CD14-positive monocyte (primary cell): Measurements from ENCODE around the gene GRM8. TPM values are rescaled to one million over a fixed set of nuclear protein-coding genes. Genes with fewer than 3 reads are reported as not detected.

ENCODE experiments used
- DNase-seq, 3 donors: peaks; one replicate each; pipeline ENCODE4 v3.0.0-alpha.2; 2011 to 2022
- H2AFZ ChIP-seq: 2 replicates; pipeline ENCODE4 v1.6.0; 2012; ENCODE audit warnings: mild to moderate bottlenecking, low read depth, low read length, inconsistent platforms; ENCODE audit not compliant: insufficient read depth, poor library complexity, severe bottlenecking
- H3K27ac ChIP-seq, 2 donors: 1 replicate in 1 of 2; 2 replicates in 1 of 2; pipeline ENCODE4 v1.5.1; 2012 to 2013; ENCODE audit warnings: low read length in 2 of 2, control low read depth in 1 of 2, inconsistent platforms in 1 of 2, low read depth in 1 of 2, mild to moderate bottlenecking in 1 of 2
- H3K27me3 ChIP-seq, 2 donors: one replicate each; pipeline versions ENCODE4 v1.6.0 to v1.6.1; 2011 to 2013; ENCODE audit warnings: low read length in 2 of 2; ENCODE audit not compliant: control insufficient read depth in 2 of 2, insufficient read depth in 2 of 2
- H3K36me3 ChIP-seq, 2 donors: replicated peaks in 1 of 2; 1 replicate in 1 of 2; 2 replicates in 1 of 2; pipeline versions ENCODE4 v1.5.1 to v1.6.1; 2012 to 2013; ENCODE audit warnings: low read length in 2 of 2, control low read depth in 1 of 2, inconsistent platforms in 1 of 2, mild to moderate bottlenecking in 1 of 2; ENCODE audit not compliant: insufficient read depth in 2 of 2, control insufficient read depth in 1 of 2
- H3K4me1 ChIP-seq, 2 donors: 1 replicate in 1 of 2; 2 replicates in 1 of 2; pipeline versions ENCODE4 v1.5.1 to v1.6.1; 2012 to 2013; ENCODE audit warnings: low read length in 2 of 2, control low read depth in 1 of 2, inconsistent platforms in 1 of 2, mild to moderate bottlenecking in 1 of 2, moderate library complexity in 1 of 2; ENCODE audit not compliant: insufficient read depth in 2 of 2, control insufficient read depth in 1 of 2
- H3K4me2 ChIP-seq: replicated peaks from 2 replicates; pipeline ENCODE3; 2012; ENCODE audit warnings: low read length, moderate library complexity, mild to moderate bottlenecking; ENCODE audit not compliant: poor library complexity, severe bottlenecking; ENCODE audit errors: extremely low read depth
- H3K4me3 ChIP-seq, 3 experiments: fragments of 200-600 bp in 1 of 3; sonication (generic) in 1 of 3; replicated peaks in 1 of 3; 1 replicate in 2 of 3; 2 replicates in 1 of 3; pipeline ENCODE4 v1.5.1; 2011 to 2013; ENCODE audit warnings: low read length in 3 of 3, mild to moderate bottlenecking in 3 of 3, control low read depth in 2 of 3, low read depth in 2 of 3, inconsistent platforms in 1 of 3, moderate library complexity in 1 of 3
- H3K79me2 ChIP-seq: 2 replicates; pipeline ENCODE4 v1.6.0; 2012; ENCODE audit warnings: mild to moderate bottlenecking, control low read depth, inconsistent platforms, low read length, moderate library complexity; ENCODE audit not compliant: insufficient read depth
- H3K9ac ChIP-seq: 2 replicates; pipeline ENCODE4 v1.6.0; 2017; ENCODE audit warnings: low read length, mild to moderate bottlenecking; ENCODE audit not compliant: insufficient read depth, poor library complexity, severe bottlenecking
- H3K9me3 ChIP-seq, 2 donors: replicated peaks in 1 of 2; 1 replicate in 1 of 2; 2 replicates in 1 of 2; pipeline versions ENCODE4 v1.5.1 to v1.6.1; 2012 to 2013; ENCODE audit warnings: low read length in 2 of 2, control low read depth in 1 of 2; ENCODE audit not compliant: control insufficient read depth in 1 of 2, insufficient read depth in 1 of 2
- H4K20me1 ChIP-seq: 2 replicates; pipeline ENCODE4 v1.6.0; 2012; ENCODE audit warnings: mild to moderate bottlenecking, low read length, control low read depth, moderate library complexity; ENCODE audit not compliant: insufficient read depth
- H3K27ac Mint-ChIP-seq, 7 donors: one replicate each; pipeline ENCODE4 v1.8.0; 2020; ENCODE audit warnings: mild to moderate bottlenecking in 7 of 7, mixed read lengths in 7 of 7, moderate library complexity in 6 of 7, inconsistent platforms in 2 of 7
- H3K27me3 Mint-ChIP-seq, 3 donors: one replicate each; pipeline ENCODE4 v1.8.0; 2021 to 2022; ENCODE audit warnings: low read depth in 3 of 3, mild to moderate bottlenecking in 3 of 3, mixed read lengths in 3 of 3, moderate library complexity in 3 of 3, inconsistent platforms in 1 of 3
- H3K36me3 Mint-ChIP-seq, 2 donors: one replicate each; pipeline ENCODE4 v1.8.0; 2020; ENCODE audit warnings: mixed read lengths in 2 of 2, inconsistent platforms in 1 of 2, mild to moderate bottlenecking in 1 of 2
- H3K4me1 Mint-ChIP-seq: one replicate; pipeline ENCODE4 v1.8.0; 2020; ENCODE audit warnings: mild to moderate bottlenecking, mixed read lengths
- H3K4me3 Mint-ChIP-seq, 2 donors: one replicate each; pipeline ENCODE4 v1.8.0; 2020; ENCODE audit warnings: mild to moderate bottlenecking in 2 of 2, mixed read lengths in 2 of 2, moderate library complexity in 1 of 2
- H3K9me3 Mint-ChIP-seq, 7 donors: one replicate each; pipeline ENCODE4 v1.8.0; 2020 to 2022; ENCODE audit warnings: mixed read lengths in 7 of 7, mild to moderate bottlenecking in 6 of 7, moderate library complexity in 6 of 7, inconsistent platforms in 2 of 7
- CTCF ChIP-seq: fragments of 200-600 bp; IDR thresholded peaks from one replicate; pipeline ENCODE4 v1.8.0; 2022; ENCODE audit warnings: antibody characterized with exemption, mild to moderate bottlenecking
- WGBS: methylation state at CpG from one replicate; pipeline ENCODE4 v1.1.5; 2013; ENCODE audit warnings: missing lambda C conversion rate; ENCODE audit not compliant: insufficient coverage; 5-methylcytosine and 5-hydroxymethylcytosine counted together
- intact Hi-C, 2 donors: fragments of 100-400 bp; cut with micrococcal nuclease; formaldehyde crosslinking; loops; one replicate each; pipeline versions ENCODE4 v1.15.0 to v1.15.1; 2023
- polyA plus RNA-seq, 3 donors: library from polyadenylated mRNA; depleted of rRNA in 1 of 3; unstranded in 2 of 3; stranded (reverse) in 1 of 3; fragments of 300-500 nt in 2 of 3; fragments of >200 nt in 1 of 3; fragmentation: Illumina TruSeq in 2 of 3; gene quantifications; 1 replicate in 2 of 3; 2 replicates in 1 of 3; pipeline ENCODE4 v1.2.3, GENCODE V29; 2012 to 2021

Gene GRM8
- polyA plus RNA-seq, 3 donors, result not detected

DNA sequence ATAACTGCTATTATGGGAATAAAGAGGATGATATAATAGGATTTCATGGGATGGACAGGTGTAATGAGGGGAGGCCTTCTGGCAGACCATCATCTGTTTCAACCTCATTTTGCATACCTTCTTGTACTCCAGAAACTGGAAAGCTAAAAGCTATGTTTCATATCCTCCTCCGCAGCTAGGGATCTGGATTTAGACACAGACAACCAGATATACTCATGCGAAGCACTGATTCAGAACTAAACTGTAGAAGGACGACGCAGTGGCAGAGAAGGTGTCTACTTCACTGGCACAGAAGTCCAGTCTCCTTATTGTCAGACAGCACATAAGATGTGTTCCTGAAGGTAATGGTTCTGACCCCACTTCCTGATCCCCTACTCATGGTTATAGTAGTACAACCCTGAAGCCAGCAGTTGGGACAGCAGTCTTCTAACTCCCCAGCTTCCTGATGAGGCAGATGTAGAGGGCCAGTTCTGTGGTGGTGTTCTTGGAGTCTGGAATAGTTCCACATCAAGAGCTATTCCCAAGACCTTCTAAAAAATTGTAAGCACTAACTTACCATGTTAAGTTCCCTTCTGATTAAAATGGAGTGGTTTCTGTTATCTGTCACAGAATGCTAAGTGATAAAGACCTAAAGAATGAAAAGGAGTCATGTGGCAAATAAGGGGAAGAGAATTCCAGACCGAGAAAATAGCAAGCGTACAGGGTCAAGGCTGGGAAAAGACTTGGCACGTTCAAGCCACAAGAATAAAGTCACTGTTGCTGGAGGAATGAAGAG lies 550.3 kb downstream of the GRM8 start:
- Mint-ChIP-seq H3K4me1 (peaks cover 19% of the 10 kb centered on the region), H3K27ac (no peak overlapping the region), H3K27me3 (no peaks in the 10 kb centered on the region), H3K9me3 (peaks cover 3 to 6% (median 5%) of the 10 kb centered on the region in 7 donors), H3K4me3 (peak overlapping the region in 1 of 2 donors; percentile 33), H3K36me3 (no peaks in the 10 kb centered on the region)
- Histone ChIP-seq H4K20me1 (no peaks in the 10 kb centered on the region), H3K9me3 (no peaks in the 10 kb centered on the region), H3K4me3 (no peak overlapping the region), H3K36me3 (no peaks in the 10 kb centered on the region), H2AFZ (no peak overlapping the region), H3K4me1 (peaks cover 10 to 15% of the 10 kb centered on the region in 2 donors), H3K27me3 (no peaks in the 10 kb centered on the region), H3K27ac (no peak overlapping the region), H3K79me2 (no peaks in the 10 kb centered on the region), H3K4me2 (no peak overlapping the region), H3K9ac (no peak overlapping the region)
- intact Hi-C loops, result no loop called here
- no peak for DNase-seq
- 90% methylated on average over 7 of the region's 7 CpGs for WGBS
- TF ChIP-seq CTCF, result no peak

DNA sequence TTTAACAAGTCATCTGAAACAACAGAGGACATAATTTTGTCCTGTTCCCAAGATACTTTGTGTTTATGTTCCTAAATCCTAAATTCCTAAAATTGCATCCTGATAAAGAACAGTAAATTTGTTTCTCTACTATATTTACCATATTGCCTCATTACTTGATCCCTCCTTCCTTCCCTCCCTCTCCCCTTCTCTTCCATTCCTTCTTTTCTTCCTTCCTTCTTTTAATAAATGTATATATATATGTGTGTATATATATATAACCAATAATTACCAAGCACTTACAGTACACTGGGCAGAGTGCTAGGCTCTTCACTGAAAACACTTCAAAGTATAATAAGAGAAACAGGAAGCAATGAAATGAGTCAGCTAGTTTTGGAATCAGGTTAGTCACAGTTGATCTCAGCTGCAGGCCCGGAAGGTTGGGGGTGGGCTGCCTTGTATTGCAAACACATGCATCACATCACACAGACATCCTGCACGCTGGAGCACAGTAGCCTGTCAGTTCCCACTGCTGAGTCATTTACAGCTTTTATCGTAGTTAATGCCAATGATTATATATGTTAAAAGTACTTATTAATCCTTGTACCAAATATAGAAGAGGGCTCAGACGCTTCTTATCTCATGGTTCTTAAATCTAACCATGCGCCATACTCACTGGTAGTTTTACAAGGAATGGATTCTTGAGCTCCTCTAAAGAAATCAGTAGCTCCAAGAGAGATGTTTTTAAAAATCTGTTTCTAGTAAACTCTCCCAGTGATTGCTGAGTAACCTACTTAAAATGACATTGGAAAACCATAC lies 551.7 kb downstream of the GRM8 start:
- Histone ChIP-seq H3K4me1 (peaks cover 20 to 24% of the 10 kb centered on the region in 2 donors), H2AFZ (peak overlapping the region; percentile 22), H3K4me3 (peak overlapping the region in 1 of 3 experiments; percentile 20), H3K27me3 (no peaks in the 10 kb centered on the region), H3K9ac (no peak overlapping the region), H3K9me3 (no peaks in the 10 kb centered on the region), H3K4me2 (peak overlapping the region; percentile 22), H3K36me3 (no peaks in the 10 kb centered on the region), H3K27ac (peak overlapping the region in 1 of 2 donors; percentile 50), H4K20me1 (no peaks in the 10 kb centered on the region), H3K79me2 (no peaks in the 10 kb centered on the region)
- Mint-ChIP-seq H3K36me3 (no peaks in the 10 kb centered on the region), H3K9me3 (peaks cover 2 to 5% (median 4%) of the 10 kb centered on the region in 7 donors), H3K4me3 (peak overlapping the region in 1 of 2 donors; percentile 40), H3K4me1 (peaks cover 30% of the 10 kb centered on the region), H3K27ac (peak overlapping the region in 3 of 7 donors; percentile 18 to 30 (median 21)), H3K27me3 (no peaks in the 10 kb centered on the region)
- DNase-seq, result peak; percentile 70 to 92 (median 75)
- no CpG with 5 or more reads among the region's 5 CpGs for WGBS
- intact Hi-C loops, result no loop called here
- no peak for TF ChIP-seq CTCF
